SIG-M5 treated with dmso at 0.1 percent for 504 hours (cell line): ENCODE data around the gene CHSY1.
A peak's percentile ranks its signal among the peaks of the same experiment; 100 is the strongest.
"Not testable (repeated sequence)": the region's sequence is repeated elsewhere in the genome, so short reads cannot be mapped to it uniquely, and the experiment has no call there.

Experiments
- DNase-seq: peaks from one replicate; lab custom pipeline; 2025; ENCODE audit not compliant: unreplicated experiment; lab: John Stamatoyannopoulos, UW

Gene CHSY1

GRCh38 chr15:101244889-101245668 lies 6.8 kb downstream of the CHSY1 start:
- no peak for DNase-seq

DNA sequence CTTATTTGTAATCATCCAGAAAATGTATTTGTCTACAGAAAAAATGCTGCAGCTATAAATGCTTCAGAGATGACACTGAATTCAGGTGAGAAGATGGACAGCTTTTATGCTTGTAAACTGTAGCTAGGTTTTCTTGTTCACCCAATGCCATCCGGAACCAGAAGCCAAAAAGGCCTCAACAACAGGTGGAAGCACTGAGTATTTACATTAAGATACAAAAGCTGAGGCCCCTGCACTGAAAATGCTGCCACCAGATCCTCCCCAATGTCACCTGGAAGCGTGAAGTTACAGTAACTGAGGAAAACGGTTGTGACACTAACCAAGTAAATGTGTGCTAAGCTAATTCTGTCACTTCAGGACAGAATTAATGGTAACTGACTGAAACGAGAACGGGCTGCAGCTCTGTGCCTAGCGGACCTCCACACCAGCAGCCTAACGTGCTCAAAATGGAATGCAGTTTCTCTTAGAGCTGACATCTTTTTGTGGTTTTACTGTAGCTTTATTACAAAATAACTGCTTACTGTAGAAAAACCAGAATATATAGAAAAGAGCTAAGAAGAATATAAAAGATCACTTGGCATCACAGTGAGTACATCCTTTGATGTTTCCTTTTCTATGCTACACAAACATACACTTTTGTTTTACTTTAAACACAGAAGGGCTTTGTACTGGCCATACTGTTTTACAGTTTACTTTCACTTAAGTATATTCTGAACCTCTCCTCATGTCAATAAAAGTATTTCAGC lies 7.6 kb downstream of the CHSY1 start:
- DNase-seq, result peak; percentile 27

GRCh38 chr15:101243420-101243819 lies 8.4 kb downstream of the CHSY1 start:
- no peak for DNase-seq

DNA sequence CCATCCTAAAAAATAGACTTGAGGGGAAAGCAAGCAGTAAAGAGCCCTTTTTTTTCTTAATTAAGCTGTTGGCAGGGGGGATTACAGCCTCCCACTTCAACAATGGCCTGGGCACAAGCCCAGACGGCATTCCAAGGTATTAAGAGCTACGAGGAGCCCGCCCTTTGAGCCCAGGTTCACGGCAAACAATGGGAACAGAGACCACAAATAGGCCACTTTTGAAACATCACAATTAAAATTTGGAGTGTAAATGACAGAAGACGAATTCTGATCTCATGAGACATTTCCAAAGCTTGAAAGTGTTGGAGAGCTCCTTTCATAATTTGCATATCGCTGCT lies 8.9 kb downstream of the CHSY1 start:
- DNase-seq, result no peak

DNA sequence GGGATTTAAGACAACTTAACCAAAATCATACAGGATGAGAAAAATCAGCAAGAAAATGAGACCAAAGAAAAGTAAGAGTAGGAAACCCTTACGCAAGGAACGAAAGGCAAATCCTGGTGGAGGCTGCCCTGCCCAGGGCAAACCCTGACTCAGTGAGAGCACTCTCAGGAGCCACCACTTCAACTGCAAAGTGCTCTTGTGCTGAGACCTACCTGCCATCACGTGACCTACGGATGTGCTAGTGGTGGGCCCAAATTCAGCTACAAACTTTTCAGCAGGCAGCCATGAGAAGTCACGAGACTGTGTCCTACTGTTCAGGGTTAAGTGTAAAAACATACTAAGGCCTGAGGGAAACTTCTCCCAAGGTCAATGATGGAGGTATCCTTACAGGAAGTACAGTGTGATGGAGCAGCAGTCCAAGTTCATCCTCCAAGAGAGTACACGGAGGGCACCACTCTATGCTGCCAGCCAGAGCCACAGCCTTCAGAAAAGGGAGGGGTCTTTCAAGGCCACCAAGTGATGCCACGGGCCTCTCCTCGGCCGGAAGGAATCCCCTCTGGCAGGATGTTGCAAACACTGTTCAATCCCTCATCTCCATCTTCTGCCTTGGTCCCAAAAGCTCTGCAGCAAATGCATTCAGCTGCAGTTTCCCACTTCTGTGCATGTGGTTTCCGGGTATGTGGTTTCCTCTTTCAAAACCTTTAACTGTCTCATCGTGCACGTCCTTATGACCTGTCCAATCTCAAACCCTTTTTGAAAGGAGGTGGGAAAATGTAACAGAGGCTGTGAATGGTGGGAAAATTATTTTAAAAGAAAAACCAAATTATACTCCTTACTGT lies 9.5 kb downstream of the CHSY1 start:
- peak; percentile 89 for DNase-seq

GRCh38 chr15:101240358-101240757 lies 11.5 kb downstream of the CHSY1 start:
- DNase-seq, result no peak

DNA sequence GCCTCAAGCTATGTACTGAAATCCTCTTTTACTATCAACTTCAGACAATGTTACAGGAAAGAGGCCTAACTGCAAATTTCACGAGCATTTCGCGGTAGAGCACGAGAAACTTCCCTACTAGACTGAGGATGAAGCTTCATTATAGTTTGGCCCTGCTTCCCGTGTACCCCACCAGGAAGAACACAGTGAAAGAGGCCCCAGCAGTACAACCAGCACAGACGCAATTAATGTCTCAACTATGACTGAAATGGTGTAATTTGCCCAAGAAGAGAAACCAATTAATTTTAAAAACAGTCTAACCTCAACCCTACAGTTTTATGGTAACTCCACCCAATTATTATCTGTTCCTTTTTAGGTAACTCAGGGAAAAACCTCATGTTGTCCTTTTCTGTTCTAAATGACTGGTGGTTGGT lies 12.1 kb downstream of the CHSY1 start:
- DNase-seq, result peak; percentile 91

- peak; percentile 67 for DNase-seq
Observed at GRCh38 chr15:101237251-101237650, 14.6 kb downstream of the CHSY1 start.

GRCh38 chr15:101233651-101234280 lies 18.1 kb downstream of the CHSY1 start:
- no peak for DNase-seq

- DNase-seq, result no peak
Observed at GRCh38 chr15:101232677-101233076, 19.2 kb downstream of the CHSY1 start.

GRCh38 chr15:101228313-101228712 lies 23.5 kb downstream of the CHSY1 start:
- DNase-seq, result no peak

DNA sequence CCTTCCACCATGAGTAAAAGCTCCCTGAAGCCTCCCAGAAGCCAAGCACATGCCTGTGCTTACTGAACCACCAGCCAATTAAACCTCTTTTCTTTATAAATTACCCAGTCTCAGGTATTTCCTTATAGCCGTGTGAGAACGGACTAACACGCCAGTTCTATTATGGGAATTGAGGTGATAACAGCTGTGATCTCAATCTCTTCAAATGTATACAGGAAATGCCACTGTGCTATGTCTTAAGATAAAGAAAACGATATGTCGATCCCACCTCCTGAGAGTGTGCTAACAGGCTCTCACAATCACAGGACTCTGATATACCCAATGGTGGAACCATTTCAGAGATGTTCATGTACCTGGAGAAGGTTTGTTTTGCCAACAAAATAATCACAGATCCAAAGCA lies 26.2 kb downstream of the CHSY1 start:
- DNase-seq, result no peak

GRCh38 chr15:101221902-101222301 lies 29.9 kb downstream of the CHSY1 start:
- DNase-seq, result no peak

- DNase-seq, result no peak
Observed at GRCh38 chr15:101220060-101220459, 31.8 kb downstream of the CHSY1 start.

DNA sequence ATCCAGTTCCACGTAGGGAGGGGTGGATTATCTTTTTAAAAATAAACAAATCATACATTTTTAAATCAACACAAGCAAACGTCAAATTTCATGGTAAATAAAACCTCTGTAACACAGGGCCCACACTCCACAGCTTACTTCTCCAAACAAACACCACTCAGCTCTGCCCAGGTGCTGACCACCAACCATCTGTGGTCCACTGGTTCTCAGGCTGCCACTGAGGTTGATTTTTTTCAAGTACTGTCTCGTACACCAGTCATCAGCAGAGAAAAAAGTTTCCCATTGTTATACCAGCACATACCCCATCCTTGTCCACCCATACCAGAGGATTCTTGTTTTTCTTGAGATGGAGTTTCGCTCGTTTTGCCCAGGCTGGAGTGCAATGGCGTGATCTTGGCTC lies 32.4 kb downstream of the CHSY1 start:
- no peak for DNase-seq

GRCh38 chr15:101217446-101217845 lies 34.4 kb downstream of the CHSY1 start:
- DNase-seq, result peak; percentile 25

- DNase-seq, result no peak
Observed at GRCh38 chr15:101216100-101216499, 35.7 kb downstream of the CHSY1 start.

DNA sequence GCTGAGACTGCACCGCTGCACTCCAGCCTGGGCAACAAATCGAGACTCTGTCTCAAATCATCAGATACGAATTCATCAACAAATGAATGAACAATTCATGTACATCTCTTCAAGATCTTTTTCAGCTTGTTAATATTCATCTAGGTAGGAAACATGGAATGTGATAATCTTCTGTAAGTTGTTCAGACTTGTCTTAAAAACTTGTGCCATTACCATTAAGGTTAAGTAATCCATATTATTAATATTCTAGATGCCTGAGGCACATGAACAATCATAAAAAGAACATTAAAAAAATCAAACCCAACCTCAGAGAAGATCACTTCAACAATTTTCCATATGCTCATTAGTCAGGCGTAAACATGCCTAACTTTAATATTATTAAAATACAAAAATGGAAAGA lies 36.2 kb downstream of the CHSY1 start:
- no peak for DNase-seq

DNA sequence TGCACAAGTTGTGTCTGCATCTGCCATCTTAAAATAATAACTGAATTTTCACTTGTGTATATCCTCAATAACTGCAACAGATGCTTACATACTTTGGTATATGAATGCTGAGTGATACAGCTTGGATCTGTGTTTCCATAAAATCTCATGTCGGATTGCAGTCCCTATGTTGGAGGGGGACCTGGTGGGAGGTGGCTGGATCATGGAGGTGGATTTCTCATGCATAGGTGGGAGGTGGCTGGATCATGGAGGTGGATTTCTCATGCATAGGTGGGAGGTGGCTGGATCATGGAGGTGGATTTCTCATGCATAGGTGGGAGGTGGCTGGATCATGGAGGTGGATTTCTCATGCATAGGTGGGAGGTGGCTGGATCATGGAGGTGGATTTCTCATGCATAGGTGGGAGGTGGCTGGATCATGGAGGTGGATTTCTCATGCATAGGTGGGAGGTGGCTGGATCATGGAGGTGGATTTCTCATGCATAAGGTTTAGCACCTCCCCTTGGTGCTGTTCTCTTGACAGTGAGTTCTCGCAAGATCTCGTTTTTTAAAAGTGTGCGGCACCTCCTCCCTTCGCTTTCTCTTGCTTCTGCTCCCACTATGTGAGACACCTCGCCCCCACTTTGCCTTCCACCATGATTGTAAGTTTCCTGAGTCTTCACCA lies 37.3 kb downstream of the CHSY1 start:
- not testable (repeated sequence) for DNase-seq

DNA sequence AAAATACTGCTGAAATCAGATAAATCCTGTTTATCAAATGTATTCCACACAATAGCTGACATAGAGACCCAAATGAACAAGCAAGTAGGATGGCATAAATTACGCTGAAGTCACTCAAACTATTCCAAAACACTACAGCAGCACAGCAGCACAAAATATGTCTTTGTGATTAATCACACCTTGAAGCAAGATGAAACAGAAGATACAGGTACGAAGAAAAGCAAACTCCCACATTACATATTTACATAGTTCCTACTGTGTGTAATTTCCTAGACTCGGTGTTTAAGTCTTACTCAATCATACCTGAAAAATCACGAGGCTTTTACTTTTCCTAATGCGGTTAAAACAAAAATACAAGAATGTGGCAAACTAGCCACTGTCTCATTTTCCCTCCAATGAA lies 38.3 kb downstream of the CHSY1 start:
- DNase-seq, result no peak

DNA sequence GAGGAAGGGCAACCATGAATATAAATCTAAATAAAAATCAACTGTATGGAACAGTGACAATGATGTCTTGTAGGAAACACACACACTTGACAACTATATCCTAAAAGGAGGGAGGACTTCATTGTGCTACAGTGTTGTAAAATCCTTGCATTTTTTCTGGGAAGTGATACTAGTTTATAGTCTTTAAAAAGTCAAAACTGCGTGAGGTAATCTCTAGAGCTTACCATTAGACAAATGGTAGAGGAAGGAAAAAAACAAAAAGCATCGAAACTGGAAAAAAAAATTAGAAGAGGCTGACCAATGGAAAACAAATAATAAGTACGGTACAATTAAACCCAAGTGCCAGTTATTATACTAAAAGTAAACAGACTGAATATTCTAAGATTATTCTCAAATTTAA lies 38.7 kb downstream of the CHSY1 start:
- peak; percentile 44 for DNase-seq
